Measurements from ENCODE around the gene SSRP1. TPM values are rescaled to one million over a fixed set of nuclear protein-coding genes. Genes with fewer than 3 reads are reported as not detected.

Gene SSRP1
- total and polyA plus RNA-seq, 2 of the 13 experiments (the other 11 are each of a cell fraction or from before 2014, with no cell fraction given), result 93.6 to 129 TPM

- TF ChIP-seq ATF6 (CRISPR knock-in tag; conservative IDR thresholded peaks at IDR 0.05) (no peak), SIN3B (IDR thresholded peaks at IDR 0.05; ENCODE audit: low read length) (no peak), CAMTA2 (CRISPR knock-in tag; IDR thresholded peaks at IDR 0.05; ENCODE audit: borderline replicate concordance) (no peak), CENPT (CRISPR knock-in tag; IDR thresholded peaks at IDR 0.05; ENCODE audit: low read depth) (no peak), ZNF292 (CRISPR knock-in tag; IDR thresholded peaks at IDR 0.05; ENCODE audit: borderline replicate concordance, low read depth) (no peak), JDP2 (CRISPR knock-in tag; IDR thresholded peaks at IDR 0.05; ENCODE audit: borderline replicate concordance) (no peak), DR1 (CRISPR knock-in tag; IDR thresholded peaks at IDR 0.05) (0 out of 2 replicates have a peak, but pooled peaks have one; percentile 35), EP300 (IDR thresholded peaks at IDR 0.05; ENCODE audit: low read depth in 2 of 2, low read length in 2 of 2) (no peak), EP300 (CRISPR knock-in tag; IDR thresholded peaks at IDR 0.05; ENCODE audit: borderline replicate concordance) (no peak), ZBTB26 (CRISPR knock-in tag; IDR thresholded peaks at IDR 0.05; ENCODE audit: borderline replicate concordance) (no peak), NR3C1 (CRISPR knock-in tag; IDR thresholded peaks at IDR 0.05) (no peak), THYN1 (CRISPR knock-in tag; IDR thresholded peaks at IDR 0.05; ENCODE audit: borderline replicate concordance, low read depth) (no peak), AHR (CRISPR knock-in tag; IDR thresholded peaks at IDR 0.05) (0 out of 2 replicates have a peak, but pooled peaks have one; percentile 23), HNRNPK (IDR thresholded peaks at IDR 0.05; ENCODE audit: low read depth, low read length, poor library complexity, severe bottlenecking) (peak; percentile 13), ZFP36L1 (CRISPR knock-in tag; IDR thresholded peaks at IDR 0.05) (no peak), ZNF790 (CRISPR knock-in tag; IDR thresholded peaks at IDR 0.05; ENCODE audit: borderline replicate concordance) (no peak), ZNF282 (IDR thresholded peaks at IDR 0.05; ENCODE audit: partially characterized antibody) (no peak), ZNF12 (CRISPR knock-in tag; IDR thresholded peaks at IDR 0.05) (no peak), NCOA2 (CRISPR knock-in tag; IDR thresholded peaks at IDR 0.05) (peak; percentile 29; the same call in 1 of the 2 replicates), ZGPAT (CRISPR knock-in tag; IDR thresholded peaks at IDR 0.05) (peak; percentile 59; the same call in 1 of the 2 replicates), ZNF761 (CRISPR knock-in tag; conservative IDR thresholded peaks at IDR 0.05) (0 out of 2 replicates have a peak, but pooled peaks have one; percentile 49)
- TF ChIP-seq, protein P1, sequence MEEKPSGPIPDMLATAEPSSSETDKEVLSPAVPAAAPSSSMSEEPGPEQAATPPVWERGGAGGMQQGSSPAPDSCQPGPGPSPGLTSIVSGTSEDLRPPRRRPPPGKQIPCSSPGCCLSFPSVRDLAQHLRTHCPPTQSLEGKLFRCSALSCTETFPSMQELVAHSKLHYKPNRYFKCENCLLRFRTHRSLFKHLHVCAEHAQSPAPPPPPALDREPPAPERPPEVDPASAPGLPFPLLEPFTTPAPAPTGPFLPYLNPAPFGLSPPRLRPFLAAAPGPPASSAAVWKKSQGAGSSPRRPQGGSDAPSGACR (CRISPR knock-in tag; IDR thresholded peaks at IDR 0.05), result 0 out of 2 replicates have a peak, but pooled peaks have one; percentile 60
Measured at GRCh38 chr11:57311109-57311936, 24.4 kb downstream of the SSRP1 start (continued).

All from HepG2 (cell line).